Measurements from ENCODE around the gene OARD1. TPM values are rescaled to one million over a fixed set of nuclear protein-coding genes. Genes with fewer than 3 reads are reported as not detected.

The OARD1 gene
- total RNA-seq, 1 experiment from 2014 or later = 35.0 TPM

GRCh38 chr6:41079080-41079479 is 6.9 kb upstream of the OARD1 start:
- no TSS peak for BruUV-seq (replicated peaks)
- Histone ChIP-seq H3K27ac (no peak overlapping the region), H3K4me3 (no peak overlapping the region), H3K4me1 (replicated peaks; ENCODE audit: insufficient read depth) (peaks cover 19% of the 10 kb centered on the region), H4K20me1 (ENCODE audit: insufficient read depth) (peaks cover 60% of the 10 kb centered on the region), H3K36me3 (ENCODE audit: low read depth) (peaks cover 58% of the 10 kb centered on the region), H3K9me3 (ENCODE audit: insufficient read depth, low read depth) (no peaks in the 10 kb centered on the region), H3K4me2 (no peak overlapping the region), H2AFZ (no peak overlapping the region), H3F3A (ENCODE audit: insufficient read depth, low read depth) (peaks cover 22% of the 10 kb centered on the region), H3K9me2 (ENCODE audit: insufficient read depth) (no peaks in the 10 kb centered on the region), H3K79me2 (ENCODE audit: low read depth) (peaks cover 63% of the 10 kb centered on the region), H3K27me3 (ENCODE audit: insufficient read depth, low read depth) (no peaks in the 10 kb centered on the region)
- no peak for DNase-seq
- TF ChIP-seq, protein P1, sequence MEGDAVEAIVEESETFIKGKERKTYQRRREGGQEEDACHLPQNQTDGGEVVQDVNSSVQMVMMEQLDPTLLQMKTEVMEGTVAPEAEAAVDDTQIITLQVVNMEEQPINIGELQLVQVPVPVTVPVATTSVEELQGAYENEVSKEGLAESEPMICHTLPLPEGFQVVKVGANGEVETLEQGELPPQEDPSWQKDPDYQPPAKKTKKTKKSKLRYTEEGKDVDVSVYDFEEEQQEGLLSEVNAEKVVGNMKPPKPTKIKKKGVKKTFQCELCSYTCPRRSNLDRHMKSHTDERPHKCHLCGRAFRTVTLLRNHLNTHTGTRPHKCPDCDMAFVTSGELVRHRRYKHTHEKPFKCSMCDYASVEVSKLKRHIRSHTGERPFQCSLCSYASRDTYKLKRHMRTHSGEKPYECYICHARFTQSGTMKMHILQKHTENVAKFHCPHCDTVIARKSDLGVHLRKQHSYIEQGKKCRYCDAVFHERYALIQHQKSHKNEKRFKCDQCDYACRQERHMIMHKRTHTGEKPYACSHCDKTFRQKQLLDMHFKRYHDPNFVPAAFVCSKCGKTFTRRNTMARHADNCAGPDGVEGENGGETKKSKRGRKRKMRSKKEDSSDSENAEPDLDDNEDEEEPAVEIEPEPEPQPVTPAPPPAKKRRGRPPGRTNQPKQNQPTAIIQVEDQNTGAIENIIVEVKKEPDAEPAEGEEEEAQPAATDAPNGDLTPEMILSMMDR (conservative IDR thresholded peaks at IDR 0.05) = no peak
- TF ChIP-seq EZH2 (IDR thresholded peaks at IDR 0.05; ENCODE audit: low read depth) = no peak
- POLR2A ChIA-PET (ENCODE audit: unreplicated experiment) = no interaction called here
- CTCF ChIA-PET = no interaction called here
- intact Hi-C loops (cut with micrococcal nuclease; ENCODE audit: unreplicated experiment) = loop anchor here (5.0 kb wide), 1 partner anchor 1967 kb away; no protein-coding TSS in a partner anchor

DNA sequence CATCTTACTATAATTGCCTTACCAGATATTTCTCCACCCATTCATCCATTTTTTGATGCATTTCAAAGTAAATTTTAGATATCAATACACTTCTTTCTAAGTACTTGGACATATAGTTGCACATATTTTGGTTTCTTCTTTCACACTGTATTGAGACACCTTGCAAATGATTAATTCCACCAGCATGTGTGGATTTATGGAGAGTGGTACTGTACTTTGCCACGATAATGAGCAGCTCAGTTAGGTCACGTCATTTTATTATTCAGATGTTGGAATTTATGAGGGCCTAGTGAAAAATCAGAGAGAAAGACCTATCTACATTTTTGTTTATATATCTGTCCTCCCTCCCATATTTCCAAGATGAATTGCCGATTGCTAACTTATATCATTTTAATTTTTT is 5.9 kb upstream of the OARD1 start:
- intact Hi-C loops (cut with micrococcal nuclease; ENCODE audit: unreplicated experiment) = loop anchor here (5.0 kb wide), 1 partner anchor 1966 kb away; no protein-coding TSS in a partner anchor
- H3K4me3 ChIP-seq = no peak overlapping the region
- CTCF ChIA-PET = no interaction called here
- DNase-seq = no peak
- peaks cover 70% of the 10 kb centered on the region for H3K79me2 ChIP-seq (ENCODE audit: low read depth)
- H3K9me3 ChIP-seq (ENCODE audit: insufficient read depth, low read depth) = no peaks in the 10 kb centered on the region
- H3K9me2 ChIP-seq (ENCODE audit: insufficient read depth) = no peaks in the 10 kb centered on the region
- H3K4me1 ChIP-seq (replicated peaks; ENCODE audit: insufficient read depth) = peaks cover 20% of the 10 kb centered on the region
- no TSS peak for BruUV-seq (replicated peaks)
- POLR2A ChIA-PET (ENCODE audit: unreplicated experiment) = no interaction called here
- H2AFZ ChIP-seq = no peak overlapping the region
- peaks cover 60% of the 10 kb centered on the region for H4K20me1 ChIP-seq (ENCODE audit: insufficient read depth)
- no peak overlapping the region for H3K27ac ChIP-seq
- TF ChIP-seq EZH2 (IDR thresholded peaks at IDR 0.05; ENCODE audit: low read depth) = no peak
- TF ChIP-seq, protein P1 (conservative IDR thresholded peaks at IDR 0.05) = no peak
- no peaks in the 10 kb centered on the region for H3K27me3 ChIP-seq (ENCODE audit: insufficient read depth, low read depth)
- peaks cover 48% of the 10 kb centered on the region for H3K36me3 ChIP-seq (ENCODE audit: low read depth)
- H3F3A ChIP-seq (ENCODE audit: insufficient read depth, low read depth) = peaks cover 25% of the 10 kb centered on the region
- H3K4me2 ChIP-seq = no peak overlapping the region

- H3K4me1 ChIP-seq (replicated peaks; ENCODE audit: insufficient read depth) = peaks cover 20% of the 10 kb centered on the region
- no peak overlapping the region for H3K4me3 ChIP-seq
- H2AFZ ChIP-seq = no peak overlapping the region
- ChIA-PET CTCF (no interaction called here), POLR2A (ENCODE audit: unreplicated experiment) (no interaction called here)
- no peak for DNase-seq
- no peaks in the 10 kb centered on the region for H3K9me2 ChIP-seq (ENCODE audit: insufficient read depth)
- intact Hi-C loops (cut with micrococcal nuclease; ENCODE audit: unreplicated experiment) = loop anchor here (5.0 kb wide), 1 partner anchor 1965 kb away; no protein-coding TSS in a partner anchor
- TF ChIP-seq, protein P1 (conservative IDR thresholded peaks at IDR 0.05) = no peak
- no peak for TF ChIP-seq EZH2 (IDR thresholded peaks at IDR 0.05; ENCODE audit: low read depth)
- H3K36me3 ChIP-seq (ENCODE audit: low read depth) = peaks cover 44% of the 10 kb centered on the region
- H3K27ac ChIP-seq = no peak overlapping the region
- no peaks in the 10 kb centered on the region for H3K9me3 ChIP-seq (ENCODE audit: insufficient read depth, low read depth)
- H3K4me2 ChIP-seq = peak overlapping the region; percentile 11; the same call in 1 of the 2 replicates
- peaks cover 70% of the 10 kb centered on the region for H3K79me2 ChIP-seq (ENCODE audit: low read depth)
- no peaks in the 10 kb centered on the region for H3K27me3 ChIP-seq (ENCODE audit: insufficient read depth, low read depth)
- peaks cover 57% of the 10 kb centered on the region for H4K20me1 ChIP-seq (ENCODE audit: insufficient read depth)
- H3F3A ChIP-seq (ENCODE audit: insufficient read depth, low read depth) = peaks cover 22% of the 10 kb centered on the region
- no TSS peak for BruUV-seq (replicated peaks)
These were observed 5.4 kb upstream of the OARD1 start for GRCh38 chr6:41077536-41077935.

Data from PC-9 (cell line).